HG03469 (cell line): Measurements from ENCODE around the gene NSUN2.

ENCODE experiments used
- ATAC-seq: cut with Tn5 transposase; IDR thresholded peaks from one replicate; pipeline ENCODE4 v1.9.1; 2021; ENCODE audit warnings: mild to moderate bottlenecking, moderate library complexity, moderate number of reproducible peaks; ENCODE audit not compliant: unreplicated experiment

NSUN2 gene

DNA sequence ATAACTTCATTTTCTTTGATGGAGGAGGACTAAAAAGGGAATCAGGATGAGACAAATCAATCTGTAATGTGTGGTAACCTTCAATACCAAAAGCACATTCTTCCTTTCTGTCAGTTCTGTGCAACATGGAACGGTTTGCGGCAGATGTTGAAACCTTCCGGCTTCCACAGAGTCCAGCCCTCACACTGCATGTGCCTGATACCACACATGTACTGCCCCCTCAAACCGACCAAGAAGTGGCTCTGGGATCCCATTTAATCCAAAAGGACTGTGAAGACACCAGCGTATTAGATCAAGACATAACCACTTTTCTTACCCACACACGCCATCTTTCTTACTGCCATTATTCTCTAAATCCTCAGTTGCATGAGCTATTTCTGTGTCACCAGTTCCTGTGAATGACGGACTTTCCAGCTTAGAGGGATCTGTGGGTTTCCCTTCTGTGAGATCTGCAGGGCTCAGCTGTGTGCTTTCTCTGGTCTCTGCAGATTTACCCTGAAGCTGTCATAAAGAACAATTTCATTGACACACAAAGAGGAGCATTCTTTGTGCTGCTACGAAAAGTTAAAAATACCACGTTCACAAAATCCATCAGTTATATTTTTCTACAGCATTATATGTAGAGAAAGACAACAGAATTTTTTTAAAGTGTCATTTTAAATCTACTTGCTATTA, 25.8 kb downstream of the NSUN2 start:
- ATAC-seq = no peak

DNA sequence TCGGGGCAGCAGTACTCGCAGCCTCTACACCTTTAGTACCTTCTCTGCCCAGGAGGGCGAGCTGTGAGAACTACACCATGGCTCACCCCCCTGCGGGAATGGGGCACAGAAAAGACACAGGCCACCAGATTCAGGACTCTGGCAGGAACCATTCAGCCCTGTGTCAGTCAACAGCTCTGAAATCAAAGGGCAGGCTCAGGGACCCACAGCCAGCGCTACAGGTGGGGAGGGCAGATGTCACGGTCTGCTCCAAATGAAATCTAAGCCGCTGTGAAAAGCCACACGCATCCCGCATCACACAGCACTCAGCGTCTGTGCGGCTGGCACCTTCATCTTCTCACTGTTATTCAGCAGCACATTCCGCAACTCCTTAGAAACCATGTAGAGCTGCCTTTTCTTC, 27.9 kb downstream of the NSUN2 start:
- ATAC-seq = no peak

- no peak for ATAC-seq
These were observed 28.5 kb downstream of the NSUN2 start for GRCh38 chr5:6604341-6604740.

DNA sequence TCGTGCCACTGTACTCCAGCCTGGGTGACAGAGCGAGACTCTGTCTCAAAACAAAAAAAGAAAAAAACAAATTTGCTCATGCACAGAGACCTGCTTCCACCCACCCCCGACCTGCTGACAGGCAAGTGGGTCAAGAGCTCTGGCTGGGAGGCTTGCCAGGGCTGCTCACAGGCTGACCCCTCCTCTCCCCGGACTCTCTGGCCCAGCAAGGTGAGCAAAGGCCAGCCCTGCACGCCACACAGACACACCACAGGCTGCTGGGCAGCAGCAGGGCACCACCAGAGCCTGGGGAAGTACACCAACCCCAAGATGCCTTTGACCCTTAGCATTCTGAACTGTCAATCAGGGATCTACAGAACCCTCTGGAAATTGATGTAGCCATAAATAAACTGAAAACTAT, 29.2 kb downstream of the NSUN2 start:
- ATAC-seq = no peak

DNA sequence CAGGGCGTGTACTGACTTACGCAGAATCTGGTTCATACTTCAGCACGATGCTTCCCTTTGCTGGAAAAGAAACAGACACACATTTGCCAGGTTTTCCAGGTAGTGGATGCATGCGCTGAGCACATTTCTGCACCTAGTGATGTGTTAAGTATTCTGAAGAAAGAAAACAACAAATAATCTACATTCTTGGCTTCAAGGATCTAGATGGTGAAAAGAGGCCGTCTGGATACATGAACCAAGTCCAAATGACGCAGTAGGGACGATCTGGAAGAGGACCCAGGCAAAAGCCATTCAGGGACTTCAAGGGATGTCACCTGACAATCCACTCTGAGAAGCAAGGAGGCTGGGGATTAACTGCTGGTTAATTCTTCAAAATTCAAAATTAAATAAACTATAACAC, 30.4 kb downstream of the NSUN2 start:
- ATAC-seq = no peak

DNA sequence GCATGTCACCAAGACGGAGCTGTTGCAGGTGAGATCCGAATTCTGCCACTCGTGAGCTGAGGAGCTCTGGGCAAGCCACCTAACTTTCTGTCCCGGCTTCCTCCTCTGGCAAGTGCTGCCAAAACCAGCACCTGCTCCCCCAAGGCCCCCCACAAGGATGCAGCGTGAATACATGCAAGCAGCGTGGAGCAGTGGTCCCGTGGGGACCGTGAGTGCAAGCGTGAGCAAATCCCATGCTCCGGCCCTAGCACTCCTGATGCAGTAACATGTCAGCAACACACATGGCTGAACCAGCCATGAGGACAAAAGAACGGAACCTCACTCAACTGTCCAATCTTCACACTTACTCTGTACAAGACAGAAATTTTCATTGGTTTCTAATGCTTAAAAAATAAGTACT, 31.0 kb downstream of the NSUN2 start:
- no peak for ATAC-seq

- no peak for ATAC-seq
These were observed 31.6 kb downstream of the NSUN2 start for GRCh38 chr5:6601271-6601670.

DNA sequence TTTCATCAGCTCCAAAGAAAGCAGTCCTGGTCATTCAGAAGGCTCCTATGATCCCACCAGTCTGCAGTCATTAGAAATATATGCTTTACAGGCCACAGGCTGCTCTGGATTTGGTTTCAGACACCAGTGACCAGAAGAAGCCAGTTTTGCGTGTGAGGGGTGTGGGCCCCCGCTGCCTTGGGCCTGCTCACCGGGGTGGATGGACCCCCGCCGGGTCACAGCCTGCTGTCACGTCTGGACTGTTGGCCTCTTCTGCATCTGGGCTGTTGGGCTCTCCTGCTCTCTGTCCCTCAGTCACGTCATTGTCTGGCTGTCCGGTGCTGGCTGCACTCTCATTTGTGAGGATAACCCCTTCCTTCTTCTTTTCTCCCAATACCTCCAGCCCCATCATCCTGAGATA, 33.1 kb downstream of the NSUN2 start:
- ATAC-seq = no peak

- ATAC-seq = no peak
These were observed 34.4 kb downstream of the NSUN2 start for GRCh38 chr5:6598351-6598900.

DNA sequence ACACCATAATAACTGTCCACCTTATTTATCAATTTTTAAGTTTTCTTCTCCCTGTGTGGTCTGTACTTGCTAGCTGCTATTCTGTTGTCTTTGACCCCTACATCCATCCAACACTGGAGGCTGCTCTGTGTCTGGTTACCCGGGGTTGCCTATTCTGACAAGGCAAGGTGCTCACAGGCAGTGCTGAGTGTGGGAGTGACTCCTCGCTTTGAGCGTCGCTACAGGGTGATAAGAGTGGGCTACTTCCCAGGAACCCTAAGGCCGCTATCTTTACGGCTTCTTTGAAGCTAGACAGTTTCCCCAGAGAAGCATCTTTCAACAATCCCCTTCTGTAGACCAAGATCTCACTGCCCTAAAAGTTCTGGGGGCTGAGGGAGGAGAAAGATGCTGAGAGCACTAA, 35.3 kb downstream of the NSUN2 start:
- no peak for ATAC-seq

- no peak for ATAC-seq
These were observed 36.5 kb downstream of the NSUN2 start for GRCh38 chr5:6596388-6596787.

DNA sequence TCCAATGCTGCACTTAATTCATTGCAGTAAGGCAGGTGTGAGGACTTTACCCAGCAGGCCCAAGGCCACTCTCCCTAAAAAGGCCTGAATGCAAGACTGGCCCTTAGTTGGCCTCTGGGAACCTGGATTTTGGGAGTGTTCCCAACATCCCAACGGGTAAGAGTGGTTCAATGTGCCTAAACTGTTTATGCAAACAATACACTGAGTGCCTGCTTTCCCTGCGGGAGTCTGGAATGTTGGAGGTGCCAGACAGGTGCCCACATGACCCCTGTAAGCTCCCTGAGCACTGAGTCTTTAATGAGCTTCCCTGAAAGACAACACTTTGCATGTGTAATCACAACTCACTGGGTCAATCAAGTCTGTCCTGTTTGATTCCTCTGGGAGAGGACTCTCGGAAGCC, 37.4 kb downstream of the NSUN2 start:
- no peak for ATAC-seq

DNA sequence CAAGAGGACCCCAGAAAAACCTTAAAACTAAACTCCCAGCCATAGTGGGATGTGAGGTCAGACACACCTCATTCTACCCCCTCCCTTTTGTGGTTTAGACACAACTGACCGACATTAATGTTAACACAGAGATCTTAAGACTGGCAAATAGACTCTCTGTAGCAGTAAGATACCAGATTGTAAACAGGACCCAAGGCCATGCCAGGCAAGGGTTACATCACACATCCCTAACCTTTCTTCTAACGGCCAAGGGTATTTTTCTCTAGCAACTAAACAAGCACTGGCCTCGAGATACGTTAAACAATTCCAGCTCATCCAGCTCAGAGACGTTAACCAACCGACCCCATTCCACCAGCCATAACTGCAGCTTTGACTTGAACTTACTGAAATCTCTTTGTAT, 38.8 kb downstream of the NSUN2 start:
- ATAC-seq = no peak

- no peak for ATAC-seq
These were observed 39.5 kb downstream of the NSUN2 start for GRCh38 chr5:6593148-6594016.

DNA sequence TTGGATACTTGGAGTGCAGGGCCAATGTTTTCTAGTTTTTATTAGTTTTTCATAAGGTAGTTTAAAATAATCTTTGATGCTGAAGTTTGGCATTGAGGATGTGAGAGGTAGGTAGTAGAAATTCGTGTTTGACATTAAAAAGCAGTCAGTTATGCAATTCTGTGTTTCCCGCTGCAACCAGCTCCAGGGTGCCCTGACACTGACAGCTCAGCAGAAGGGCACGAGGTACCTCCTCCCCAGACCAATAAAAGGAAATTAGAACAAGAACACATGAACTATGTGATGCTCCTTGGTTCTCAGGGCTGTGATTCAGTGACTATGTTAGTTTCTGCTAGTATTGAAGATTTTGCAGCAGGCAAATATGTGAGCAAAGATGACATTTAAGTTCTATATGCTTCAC, 40.2 kb downstream of the NSUN2 start:
- ATAC-seq = no peak

DNA sequence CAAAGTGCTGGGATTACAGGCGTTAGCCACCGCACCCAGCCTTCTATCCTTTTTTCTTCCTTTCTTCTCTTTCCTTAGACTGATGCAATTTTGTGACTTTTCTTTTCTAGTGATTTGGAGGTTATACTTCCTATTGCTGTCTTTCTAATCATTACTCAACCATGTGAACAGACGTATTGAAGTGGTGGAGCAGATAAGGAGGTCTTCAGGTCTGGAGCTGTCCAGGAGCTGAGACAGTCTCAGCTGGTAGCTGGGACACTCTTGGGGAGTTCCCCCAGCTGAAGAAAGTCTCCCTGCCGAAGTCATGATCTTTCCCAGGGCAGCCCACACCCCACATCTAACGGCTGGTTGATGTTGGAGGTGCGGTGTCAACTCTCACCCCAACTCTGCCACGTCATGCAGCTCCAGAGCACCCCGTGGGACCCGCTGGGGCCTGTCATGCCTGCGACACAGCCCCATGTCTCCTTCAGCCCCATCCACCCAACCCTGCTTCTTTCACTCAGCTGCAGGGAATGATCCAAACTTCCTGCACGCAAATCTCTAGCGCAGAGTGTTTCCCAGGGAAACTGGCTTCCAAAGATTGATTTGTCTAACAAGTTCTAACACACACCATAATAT, 41.1 kb downstream of the NSUN2 start:
- no peak for ATAC-seq

GRCh38 chr5:6590581-6590980, 42.3 kb downstream of the NSUN2 start:
- no peak for ATAC-seq

- no peak for ATAC-seq
These were observed 45.7 kb downstream of the NSUN2 start for GRCh38 chr5:6587171-6587570.

DNA sequence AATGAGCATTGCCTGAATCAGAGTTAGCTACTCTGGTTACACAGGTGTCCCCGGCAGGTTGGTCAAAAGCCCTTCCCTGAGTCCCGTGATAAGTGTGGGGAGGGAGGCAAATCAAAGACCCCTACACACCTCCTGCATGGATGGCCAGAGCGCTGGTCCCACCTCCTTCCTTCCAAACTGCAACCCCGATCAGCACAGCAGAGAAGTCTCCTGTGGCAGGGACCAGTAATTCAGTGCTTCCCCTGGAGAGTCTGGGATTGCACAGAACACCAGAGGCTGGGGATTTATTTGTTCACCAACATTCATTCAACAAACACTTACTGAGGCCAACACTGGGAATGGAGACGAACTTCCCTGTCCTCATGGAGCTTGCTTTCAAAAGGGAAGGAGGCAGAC, 46.2 kb downstream of the NSUN2 start:
- no peak for ATAC-seq

DNA sequence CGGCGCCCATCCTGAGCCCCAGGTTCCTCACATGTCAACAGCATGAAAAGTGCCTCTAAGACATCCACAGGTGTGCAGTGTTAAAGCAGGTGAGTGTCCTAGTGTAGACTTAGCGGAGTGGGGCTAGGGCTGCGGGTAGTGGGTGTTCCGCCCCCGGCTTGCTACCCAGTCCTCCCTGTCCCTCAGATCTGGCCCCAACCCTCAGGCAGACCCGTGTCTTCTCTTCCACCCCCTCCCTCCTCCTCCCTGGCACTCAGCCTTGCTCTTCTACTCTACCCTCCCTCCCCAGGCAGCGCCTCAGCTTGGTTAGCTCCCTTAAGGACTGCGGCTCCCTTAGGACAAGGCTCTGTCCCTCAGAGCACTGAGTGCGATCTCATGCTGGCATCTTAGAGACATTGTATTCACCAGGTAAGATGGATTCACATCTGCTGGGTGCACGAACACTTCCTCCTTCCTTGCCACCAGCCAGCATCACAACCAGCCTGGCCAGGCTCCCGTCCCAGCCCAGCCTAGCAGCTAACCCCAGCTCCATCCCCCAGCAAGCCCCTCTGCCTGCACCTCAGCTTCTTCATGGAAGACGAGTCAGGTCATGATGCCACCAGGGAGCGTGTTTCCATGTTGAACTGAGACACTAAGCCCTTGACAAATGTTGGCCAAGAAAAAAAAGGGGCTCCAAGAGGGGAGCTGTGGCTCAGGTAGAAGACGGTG, 46.8 kb downstream of the NSUN2 start:
- ATAC-seq = no peak

DNA sequence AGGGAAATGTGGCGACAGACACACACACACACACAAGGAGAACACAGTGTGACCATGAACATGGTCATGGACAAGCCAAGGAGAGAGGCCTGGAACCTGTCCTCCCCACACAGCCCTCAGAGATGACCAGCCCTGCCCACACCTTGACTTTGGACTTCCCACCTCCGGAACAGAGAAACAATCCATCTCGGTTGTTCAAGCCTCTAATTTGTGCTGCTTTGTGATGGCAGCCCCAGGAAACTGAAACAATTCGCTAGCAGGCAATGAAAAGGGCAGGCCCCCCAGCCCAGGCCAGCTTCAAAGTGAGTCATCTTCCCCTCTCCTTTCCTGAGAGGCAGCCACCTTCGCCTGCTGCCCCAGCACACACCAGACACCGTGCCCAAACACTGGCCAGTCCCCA, 47.7 kb downstream of the NSUN2 start:
- no peak for ATAC-seq
